Measurements from ENCODE around the gene STN1. TPM values are rescaled to one million over a fixed set of nuclear protein-coding genes. Genes with fewer than 3 reads are reported as not detected.

STN1 gene
- total and polyA plus RNA-seq, 2 of the 8 experiments (the other 6 are each of a cell fraction or from before 2014, with no cell fraction given) = 10.1 to 12.4 TPM

GRCh38 chr10:103872137-103872931 lies 45.6 kb downstream of the STN1 start:
- Histone ChIP-seq H4K91ac (replicated peaks; ENCODE audit: insufficient read length, low read length) (no peak overlapping the region), H2BK5ac (ENCODE audit: low read depth, low read length) (no peak overlapping the region), H3K79me1 (ENCODE audit: low read depth, low read length) (no peaks in the 10 kb centered on the region), H2BK15ac (ENCODE audit: low read length) (no peak overlapping the region), H2BK20ac (ENCODE audit: low read length) (no peak overlapping the region; the same call in 1 of the 2 replicates), H3K9me3 (ENCODE audit: insufficient read depth in 2 of 2, low read depth in 1 of 2, low read length in 1 of 2) (no peaks in the 10 kb centered on the region), H4K8ac (ENCODE audit: extremely low read depth, insufficient read depth, low read length) (no peak overlapping the region), H3K36me3 (ENCODE audit: control insufficient read depth in 2 of 4, insufficient read depth in 4 of 4, low read length in 3 of 4) (no peaks in the 10 kb centered on the region), H3K9ac (replicated peaks in 1 of 4; ENCODE audit: extremely low read depth in 1 of 4, low read depth in 3 of 4, low read length in 3 of 4) (no peak overlapping the region), H4K5ac (ENCODE audit: insufficient read length, low read depth, low read length) (no peak overlapping the region), H3K4me3 (ENCODE audit: extremely low read depth in 1 of 4, insufficient read depth in 2 of 4, low read depth in 3 of 4, low read length in 4 of 4) (no peak overlapping the region), H2AK5ac (ENCODE audit: low read depth, low read length) (no peak overlapping the region), H3K27ac (ENCODE audit: low read depth, low read length) (no peak overlapping the region), H3K56ac (replicated peaks; ENCODE audit: insufficient read length, low read depth, low read length) (no peak overlapping the region), H3K4ac (replicated peaks; ENCODE audit: insufficient read length, low read depth, low read length) (no peak overlapping the region), H4K20me1 (replicated peaks in 1 of 2; ENCODE audit: control insufficient read depth in 1 of 2, insufficient read depth in 2 of 2, low read length in 2 of 2) (no peaks in the 10 kb centered on the region), H3K18ac (ENCODE audit: extremely low read depth, low read length) (no peak overlapping the region), H3K27me3 (replicated peaks in 1 of 4; ENCODE audit: control insufficient read depth in 3 of 4, extremely low read depth in 1 of 4, insufficient read depth in 3 of 4, low read length in 3 of 4) (no peaks in the 10 kb centered on the region), H2AFZ (ENCODE audit: low read length) (no peak overlapping the region), H3K23ac (ENCODE audit: insufficient read length) (no peak overlapping the region), H3K23me2 (ENCODE audit: low read depth, low read length) (no peaks in the 10 kb centered on the region), H3K4me2 (ENCODE audit: insufficient read depth in 1 of 2, low read depth in 2 of 2, low read length in 2 of 2) (no peak overlapping the region), H2BK12ac (ENCODE audit: low read depth, low read length) (peak overlapping the region; percentile 53; the same call in 1 of the 2 replicates), H2BK120ac (replicated peaks; ENCODE audit: low read depth, low read length) (no peak overlapping the region), H3K4me1 (replicated peaks in 1 of 4; ENCODE audit: control insufficient read depth in 3 of 4, insufficient read depth in 4 of 4, low read length in 3 of 4) (peaks cover 0 to 8% (median 1%) of the 10 kb centered on the region in 4 experiments; a peak in 1 of 7 replicates), H3K79me2 (ENCODE audit: control insufficient read depth in 1 of 2, insufficient read depth in 2 of 2, low read length in 2 of 2) (no peaks in the 10 kb centered on the region), H3K14ac (ENCODE audit: insufficient read length) (no peak overlapping the region)
- CTCF ChIA-PET (ENCODE audit: partially characterized antibody) = interaction anchor here (0.6 to 10.0 kb wide), 5 partner anchors 14 to 650 kb away, joined by 3 to 75 read pairs (median 3); no protein-coding TSS in a partner anchor
- POLR2A ChIA-PET (ENCODE audit: partially characterized antibody) = no interaction called here
- FAIRE-seq (no peak), DNase-seq (ENCODE audit: low read depth in 1 of 2, low spot score in 2 of 2) (no peak)
- 87% methylated on average over 16 of the region's 16 CpGs; no CpG with 5 or more reads in 1 of the 2 experiments for WGBS, 2 experiments (ENCODE audit: extremely low coverage in 1 of 2, insufficient coverage in 1 of 2, insufficient read length in 1 of 2, insufficient replicate concordance in 2 of 2, low coverage in 1 of 2, low lambda C conversion rate in 2 of 2, missing lambda C conversion rate in 1 of 2)
- TF ChIP-seq RBBP5 (IDR thresholded peaks at IDR 0.05; ENCODE audit: borderline replicate concordance, low read depth, low read length) (no peak), E2F6 (IDR thresholded peaks at IDR 0.05) (no peak), RXRA (IDR thresholded peaks at IDR 0.05; ENCODE audit: insufficient read depth, low read depth, low read length) (no peak), CTBP2 (IDR thresholded peaks at IDR 0.05; ENCODE audit: borderline replicate concordance, insufficient read depth, insufficient read length, low read length) (no peak), POLR2AphosphoS5 (IDR thresholded peaks at IDR 0.05; ENCODE audit: low read depth, low read length) (no peak), BRCA1 (IDR thresholded peaks at IDR 0.05; ENCODE audit: low read depth, low read length) (no peak), SIRT6 (IDR thresholded peaks at IDR 0.05; ENCODE audit: low read length) (no peak)

All from H1 (cell line).